ENCODE results near the gene ABLIM3.

Gene ABLIM3

GRCh38 chr5:149147676-149148075 is 6.4 kb downstream of the ABLIM3 start:
- Histone ChIP-seq H3K9ac (ENCODE audit: low read length in 2 of 2) (no peak overlapping the region), H3K27me3 (ENCODE audit: control insufficient read depth in 1 of 2, insufficient read depth in 2 of 2, low read length in 2 of 2) (peaks cover 0 to 2% of the 10 kb centered on the region in 2 donors), H3K9me3 (ENCODE audit: control insufficient read depth in 2 of 2, low read length in 2 of 2) (no peaks in the 10 kb centered on the region), H3K4me1 (ENCODE audit: control insufficient read depth, insufficient read depth, low read length) (peaks cover 7% of the 10 kb centered on the region), H3K4me3 (ENCODE audit: low read length in 2 of 2) (no peak overlapping the region), H3K36me3 (ENCODE audit: control insufficient read depth in 2 of 2, insufficient read depth in 2 of 2, low read length in 2 of 2) (no peaks in the 10 kb centered on the region), H3K27ac (ENCODE audit: low read length) (no peak overlapping the region)

GRCh38 chr5:149149942-149150341 is 8.6 kb downstream of the ABLIM3 start:
- Histone ChIP-seq H3K27ac (ENCODE audit: low read length) (no peak overlapping the region), H3K4me3 (ENCODE audit: low read length in 2 of 2) (no peak overlapping the region), H3K9ac (ENCODE audit: low read length in 2 of 2) (no peak overlapping the region), H3K9me3 (ENCODE audit: control insufficient read depth in 2 of 2, low read length in 2 of 2) (no peaks in the 10 kb centered on the region), H3K4me1 (ENCODE audit: control insufficient read depth, insufficient read depth, low read length) (no peaks in the 10 kb centered on the region), H3K36me3 (ENCODE audit: control insufficient read depth in 2 of 2, insufficient read depth in 2 of 2, low read length in 2 of 2) (no peaks in the 10 kb centered on the region), H3K27me3 (ENCODE audit: control insufficient read depth in 1 of 2, insufficient read depth in 2 of 2, low read length in 2 of 2) (peaks cover 0 to 2% of the 10 kb centered on the region in 2 donors)

DNA sequence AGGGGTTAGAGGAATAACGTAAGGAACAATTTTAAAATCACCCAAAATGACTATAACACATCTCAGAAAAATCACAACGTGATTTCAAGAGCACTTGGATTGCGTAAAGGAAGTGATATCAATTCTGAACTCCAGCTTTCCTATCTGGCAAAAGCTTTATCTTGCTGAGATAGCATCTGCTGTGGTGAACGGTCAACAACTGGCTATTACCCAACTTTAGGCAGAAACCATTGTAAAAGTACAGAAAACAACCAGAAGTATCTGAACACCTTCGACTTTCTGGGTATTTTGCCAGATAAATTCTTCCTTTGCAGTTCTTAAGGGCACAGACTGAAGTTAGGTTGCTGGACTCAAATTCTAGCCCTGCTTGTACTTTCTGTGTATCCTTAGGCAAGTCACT is 9.2 kb downstream of the ABLIM3 start:
- H3K4me1 ChIP-seq (ENCODE audit: control insufficient read depth, insufficient read depth, low read length): no peaks in the 10 kb centered on the region
- no peak overlapping the region for H3K27ac ChIP-seq (ENCODE audit: low read length)
- H3K9ac ChIP-seq (ENCODE audit: low read length in 2 of 2): no peak overlapping the region
- no peaks in the 10 kb centered on the region for H3K36me3 ChIP-seq (ENCODE audit: control insufficient read depth in 2 of 2, insufficient read depth in 2 of 2, low read length in 2 of 2)
- no peak overlapping the region for H3K4me3 ChIP-seq (ENCODE audit: low read length in 2 of 2)
- H3K27me3 ChIP-seq (ENCODE audit: control insufficient read depth in 1 of 2, insufficient read depth in 2 of 2, low read length in 2 of 2): peaks cover 0 to 2% of the 10 kb centered on the region in 2 donors
- H3K9me3 ChIP-seq (ENCODE audit: control insufficient read depth in 2 of 2, low read length in 2 of 2): no peaks in the 10 kb centered on the region

DNA sequence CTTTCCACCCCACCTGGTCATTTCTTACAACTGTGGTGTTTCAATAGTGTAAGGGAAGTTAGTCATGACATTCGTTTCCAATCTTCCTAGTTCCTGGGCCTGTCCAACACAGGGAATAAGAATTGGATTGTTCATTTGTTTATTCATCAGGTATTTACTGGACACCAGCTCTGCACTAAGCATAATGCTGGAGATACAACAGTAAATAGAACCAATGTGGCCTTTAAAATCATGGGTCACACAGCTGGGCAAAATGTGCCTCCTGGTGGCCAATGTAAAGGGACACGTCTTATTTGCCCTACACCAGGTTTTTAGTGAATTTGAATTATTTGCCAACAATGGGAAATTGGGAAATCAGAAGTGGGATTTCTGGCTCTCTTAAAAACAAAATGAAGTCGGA is 10.4 kb downstream of the ABLIM3 start:
- no peak overlapping the region for H3K9ac ChIP-seq (ENCODE audit: low read length in 2 of 2)
- no peaks in the 10 kb centered on the region for H3K36me3 ChIP-seq (ENCODE audit: control insufficient read depth in 2 of 2, insufficient read depth in 2 of 2, low read length in 2 of 2)
- H3K27me3 ChIP-seq (ENCODE audit: control insufficient read depth in 1 of 2, insufficient read depth in 2 of 2, low read length in 2 of 2): peaks cover 0 to 2% of the 10 kb centered on the region in 2 donors
- H3K27ac ChIP-seq (ENCODE audit: low read length): peak overlapping the region; percentile 37
- H3K4me1 ChIP-seq (ENCODE audit: control insufficient read depth, insufficient read depth, low read length): no peaks in the 10 kb centered on the region
- no peak overlapping the region for H3K4me3 ChIP-seq (ENCODE audit: low read length in 2 of 2)
- no peaks in the 10 kb centered on the region for H3K9me3 ChIP-seq (ENCODE audit: control insufficient read depth in 2 of 2, low read length in 2 of 2)

DNA sequence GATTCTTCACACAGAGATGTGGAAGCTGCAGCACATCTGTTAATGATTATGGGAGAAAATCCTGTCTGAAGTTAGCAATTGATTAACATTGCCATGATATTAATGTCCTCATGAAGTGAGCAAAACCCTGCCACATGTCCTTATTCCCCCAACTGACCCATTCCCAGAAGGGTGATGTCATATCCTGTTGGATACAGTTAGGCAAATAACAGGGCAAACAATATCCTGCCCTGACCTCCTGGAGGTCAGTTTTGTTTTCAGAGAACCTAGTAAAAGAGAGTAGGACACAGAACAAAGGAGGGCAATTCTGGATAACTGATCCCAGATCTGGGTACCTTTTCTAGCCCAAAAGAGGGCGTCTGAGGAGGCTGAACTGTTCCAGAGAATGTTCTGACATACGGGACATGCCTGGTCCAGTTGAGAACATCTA is 11.0 kb downstream of the ABLIM3 start:
- Histone ChIP-seq H3K4me1 (ENCODE audit: control insufficient read depth, insufficient read depth, low read length) (no peaks in the 10 kb centered on the region), H3K4me3 (ENCODE audit: low read length in 2 of 2) (no peak overlapping the region), H3K9me3 (ENCODE audit: control insufficient read depth in 2 of 2, low read length in 2 of 2) (no peaks in the 10 kb centered on the region), H3K9ac (ENCODE audit: low read length in 2 of 2) (no peak overlapping the region), H3K27ac (ENCODE audit: low read length) (no peak overlapping the region), H3K36me3 (ENCODE audit: control insufficient read depth in 2 of 2, insufficient read depth in 2 of 2, low read length in 2 of 2) (no peaks in the 10 kb centered on the region), H3K27me3 (ENCODE audit: control insufficient read depth in 1 of 2, insufficient read depth in 2 of 2, low read length in 2 of 2) (peaks cover 0 to 2% of the 10 kb centered on the region in 2 donors)

DNA sequence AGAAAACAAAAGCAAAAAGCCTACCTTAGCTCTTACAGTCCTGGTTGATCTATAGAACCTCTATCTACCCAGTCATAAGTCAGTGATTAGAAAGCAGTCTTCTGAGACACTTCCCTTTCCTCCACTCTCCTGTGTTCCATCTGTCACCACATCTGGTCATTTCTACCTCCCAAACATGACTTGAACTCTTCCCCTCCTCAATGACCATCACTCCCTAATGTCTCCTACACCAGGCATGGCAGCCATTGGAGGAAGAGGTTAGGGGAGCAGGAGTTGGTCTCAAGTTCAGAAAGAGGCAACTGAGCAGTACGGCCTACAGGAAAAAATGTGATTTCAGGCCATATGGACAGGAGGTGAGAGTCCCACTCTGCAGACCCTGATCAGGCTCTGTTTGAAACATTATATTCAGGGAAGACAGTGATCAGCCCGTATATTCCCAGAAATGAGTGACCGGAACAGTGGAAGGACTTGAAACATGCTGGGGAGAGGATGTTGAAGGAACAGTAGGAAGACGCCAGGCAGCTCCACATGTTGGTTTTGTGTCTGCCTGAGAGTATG is 12.0 kb downstream of the ABLIM3 start:
- no peaks in the 10 kb centered on the region for H3K4me1 ChIP-seq (ENCODE audit: control insufficient read depth, insufficient read depth, low read length)
- H3K27ac ChIP-seq (ENCODE audit: low read length): no peak overlapping the region
- no peaks in the 10 kb centered on the region for H3K9me3 ChIP-seq (ENCODE audit: control insufficient read depth in 2 of 2, low read length in 2 of 2)
- H3K4me3 ChIP-seq (ENCODE audit: low read length in 2 of 2): no peak overlapping the region
- H3K27me3 ChIP-seq (ENCODE audit: control insufficient read depth in 1 of 2, insufficient read depth in 2 of 2, low read length in 2 of 2): peaks cover 0 to 1% of the 10 kb centered on the region in 2 donors
- H3K9ac ChIP-seq (ENCODE audit: low read length in 2 of 2): peak overlapping the region in 1 of 2 donors; percentile 13
- H3K36me3 ChIP-seq (ENCODE audit: control insufficient read depth in 2 of 2, insufficient read depth in 2 of 2, low read length in 2 of 2): no peaks in the 10 kb centered on the region

DNA sequence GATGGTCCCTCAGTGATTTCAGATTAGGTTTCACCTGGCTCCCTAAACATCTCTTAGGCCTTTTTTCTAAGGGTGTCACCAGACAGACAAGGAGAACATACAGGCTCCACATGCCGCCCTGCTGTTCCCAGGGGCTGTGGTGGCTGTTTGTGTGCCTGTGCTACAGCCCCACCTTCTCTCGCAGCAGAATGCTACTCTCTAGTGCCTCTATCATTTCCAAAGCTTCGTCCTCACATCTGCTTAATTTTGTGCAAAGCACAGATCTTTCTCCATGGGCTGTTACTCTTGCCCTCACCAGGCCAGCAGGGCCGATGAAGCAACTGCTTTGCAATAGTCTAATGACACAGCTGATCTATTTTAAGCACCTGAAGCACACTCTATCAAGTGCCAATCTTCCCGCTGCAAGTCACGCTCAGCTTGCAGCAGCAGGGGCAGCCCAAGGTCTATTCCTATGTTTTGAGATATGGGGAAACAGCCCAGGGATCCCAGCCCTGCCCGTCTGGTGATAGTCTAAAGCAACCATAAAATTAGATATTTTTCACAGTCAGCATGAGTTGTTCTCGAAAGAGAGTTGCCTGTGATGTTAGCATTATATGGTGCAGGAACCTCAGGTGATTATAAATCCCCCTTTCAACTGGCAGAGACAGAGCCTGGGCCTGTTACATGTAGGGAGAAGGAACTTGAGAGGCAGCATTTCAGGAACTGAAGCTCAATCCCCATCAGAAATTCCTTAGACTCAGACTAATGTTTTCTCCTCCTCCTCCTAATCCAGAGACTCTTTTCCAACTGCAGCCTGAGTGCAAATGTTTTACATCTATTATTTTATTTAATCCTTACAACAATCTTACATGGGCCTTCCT is 12.7 kb downstream of the ABLIM3 start:
- Histone ChIP-seq H3K36me3 (ENCODE audit: control insufficient read depth in 2 of 2, insufficient read depth in 2 of 2, low read length in 2 of 2) (no peaks in the 10 kb centered on the region), H3K9ac (ENCODE audit: low read length in 2 of 2) (peak overlapping the region in 1 of 2 donors; percentile 13), H3K27ac (ENCODE audit: low read length) (no peak overlapping the region), H3K9me3 (ENCODE audit: control insufficient read depth in 2 of 2, low read length in 2 of 2) (no peaks in the 10 kb centered on the region), H3K4me3 (ENCODE audit: low read length in 2 of 2) (no peak overlapping the region), H3K4me1 (ENCODE audit: control insufficient read depth, insufficient read depth, low read length) (no peaks in the 10 kb centered on the region), H3K27me3 (ENCODE audit: control insufficient read depth in 1 of 2, insufficient read depth in 2 of 2, low read length in 2 of 2) (no peaks in the 10 kb centered on the region)

DNA sequence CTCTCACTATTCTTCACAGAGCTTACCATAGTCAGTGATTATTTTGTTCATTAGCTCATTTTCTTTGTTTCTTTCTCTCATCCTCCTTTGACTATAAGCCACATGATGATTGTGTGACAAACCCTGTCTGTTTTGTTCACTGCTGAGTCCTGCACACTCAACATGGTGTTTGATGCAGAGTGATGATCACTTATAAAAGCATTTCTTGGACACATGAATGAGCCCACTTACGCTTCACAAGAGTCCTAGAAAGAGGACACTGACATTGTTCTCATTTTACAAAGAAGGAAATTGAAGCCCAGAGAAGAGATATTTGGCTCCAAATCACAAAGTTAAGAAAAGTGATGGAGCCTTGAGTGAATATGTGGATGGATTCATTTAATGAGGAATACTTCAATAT is 13.4 kb downstream of the ABLIM3 start:
- Histone ChIP-seq H3K36me3 (ENCODE audit: control insufficient read depth in 2 of 2, insufficient read depth in 2 of 2, low read length in 2 of 2) (no peaks in the 10 kb centered on the region), H3K4me1 (ENCODE audit: control insufficient read depth, insufficient read depth, low read length) (no peaks in the 10 kb centered on the region), H3K9ac (ENCODE audit: low read length in 2 of 2) (no peak overlapping the region), H3K4me3 (ENCODE audit: low read length in 2 of 2) (no peak overlapping the region), H3K27ac (ENCODE audit: low read length) (no peak overlapping the region), H3K27me3 (ENCODE audit: control insufficient read depth in 1 of 2, insufficient read depth in 2 of 2, low read length in 2 of 2) (no peaks in the 10 kb centered on the region), H3K9me3 (ENCODE audit: control insufficient read depth in 2 of 2, low read length in 2 of 2) (no peaks in the 10 kb centered on the region)

DNA sequence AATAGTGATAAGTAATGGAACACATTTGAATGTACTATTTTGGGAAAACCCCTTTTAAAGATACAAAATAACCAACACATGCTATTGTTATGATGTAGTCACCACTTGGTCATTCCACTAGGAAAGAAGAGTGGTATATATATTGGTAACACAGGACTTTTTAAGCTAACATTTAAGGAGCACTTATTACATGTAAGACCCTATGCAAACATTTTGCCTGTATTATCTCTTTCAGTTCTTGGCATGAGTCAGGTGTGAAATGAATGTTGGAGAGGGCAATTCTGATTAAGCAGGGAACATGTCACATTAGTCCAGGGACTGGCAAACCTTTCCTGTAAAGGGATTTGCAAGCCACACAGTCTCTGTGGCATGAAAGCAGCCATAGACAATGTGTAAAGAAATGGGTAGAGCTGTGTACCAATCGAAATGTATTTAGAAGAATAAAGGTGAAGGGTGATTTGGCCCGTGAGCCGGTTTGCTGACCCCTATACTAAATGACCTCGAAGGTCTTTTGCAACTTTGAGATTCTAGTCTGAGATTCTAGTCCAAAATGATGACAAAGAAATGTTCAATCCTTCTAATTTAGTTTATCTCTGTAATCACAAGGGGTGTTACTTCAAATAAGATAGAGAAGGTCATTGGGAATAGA is 15.3 kb downstream of the ABLIM3 start:
- Histone ChIP-seq H3K36me3 (ENCODE audit: control insufficient read depth in 2 of 2, insufficient read depth in 2 of 2, low read length in 2 of 2) (no peaks in the 10 kb centered on the region), H3K27me3 (ENCODE audit: control insufficient read depth in 1 of 2, insufficient read depth in 2 of 2, low read length in 2 of 2) (no peaks in the 10 kb centered on the region), H3K9me3 (ENCODE audit: control insufficient read depth in 2 of 2, low read length in 2 of 2) (no peaks in the 10 kb centered on the region), H3K9ac (ENCODE audit: low read length in 2 of 2) (no peak overlapping the region), H3K27ac (ENCODE audit: low read length) (no peak overlapping the region), H3K4me1 (ENCODE audit: control insufficient read depth, insufficient read depth, low read length) (no peaks in the 10 kb centered on the region), H3K4me3 (ENCODE audit: low read length in 2 of 2) (no peak overlapping the region)

DNA sequence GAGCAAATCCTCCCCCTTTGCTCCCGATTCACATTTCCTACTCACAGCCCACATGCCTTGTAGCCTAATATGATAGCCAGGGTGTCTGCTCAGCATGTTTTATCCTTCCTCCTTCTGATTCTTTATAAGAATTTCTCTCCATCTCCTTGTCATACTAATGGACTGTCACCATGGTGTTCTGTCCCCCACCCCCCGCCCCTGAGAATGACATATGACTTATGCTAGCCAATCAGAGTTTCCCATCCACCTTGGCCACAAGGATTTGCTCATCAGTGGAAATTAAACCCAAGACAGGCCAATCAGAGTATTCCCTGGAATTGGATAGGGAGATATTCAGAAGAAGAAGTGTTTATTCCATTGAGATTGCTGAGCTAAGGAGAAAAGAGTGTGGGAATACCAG is 16.0 kb downstream of the ABLIM3 start:
- H3K27me3 ChIP-seq (ENCODE audit: control insufficient read depth in 1 of 2, insufficient read depth in 2 of 2, low read length in 2 of 2): no peaks in the 10 kb centered on the region
- no peaks in the 10 kb centered on the region for H3K4me1 ChIP-seq (ENCODE audit: control insufficient read depth, insufficient read depth, low read length)
- no peaks in the 10 kb centered on the region for H3K9me3 ChIP-seq (ENCODE audit: control insufficient read depth in 2 of 2, low read length in 2 of 2)
- H3K9ac ChIP-seq (ENCODE audit: low read length in 2 of 2): no peak overlapping the region
- no peak overlapping the region for H3K4me3 ChIP-seq (ENCODE audit: low read length in 2 of 2)
- no peaks in the 10 kb centered on the region for H3K36me3 ChIP-seq (ENCODE audit: control insufficient read depth in 2 of 2, insufficient read depth in 2 of 2, low read length in 2 of 2)
- no peak overlapping the region for H3K27ac ChIP-seq (ENCODE audit: low read length)

Measured in stomach smooth muscle (tissue), 2 donors.